HG03521 (cell line): ENCODE results near the gene NEMP2.

Experiments used
- ATAC-seq: cut with Tn5 transposase; IDR thresholded peaks from one replicate; pipeline ENCODE4 v1.9.1; 2021; ENCODE audit warnings: mild to moderate bottlenecking, moderate library complexity; ENCODE audit not compliant: unreplicated experiment

NEMP2 gene

DNA sequence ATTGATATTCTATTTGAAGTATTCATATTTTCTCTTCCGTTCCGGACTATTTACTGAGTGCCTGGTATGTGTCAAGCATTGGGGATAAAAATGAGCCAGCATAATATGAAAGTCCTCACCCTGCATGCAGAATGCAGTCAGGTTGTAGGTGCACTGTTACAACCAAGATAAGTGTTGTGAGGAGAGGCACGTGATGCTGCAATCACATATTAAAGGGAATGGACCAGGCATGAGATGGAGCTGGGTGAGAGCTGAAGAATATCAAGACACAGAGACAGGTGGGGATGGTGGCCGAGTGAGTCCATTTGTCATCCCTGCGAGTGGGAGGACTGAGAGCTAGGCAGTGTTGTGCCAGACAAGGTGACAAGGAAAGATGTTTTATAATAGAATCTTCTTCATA lies 74.0 kb downstream of the NEMP2 start:
- no peak for ATAC-seq

DNA sequence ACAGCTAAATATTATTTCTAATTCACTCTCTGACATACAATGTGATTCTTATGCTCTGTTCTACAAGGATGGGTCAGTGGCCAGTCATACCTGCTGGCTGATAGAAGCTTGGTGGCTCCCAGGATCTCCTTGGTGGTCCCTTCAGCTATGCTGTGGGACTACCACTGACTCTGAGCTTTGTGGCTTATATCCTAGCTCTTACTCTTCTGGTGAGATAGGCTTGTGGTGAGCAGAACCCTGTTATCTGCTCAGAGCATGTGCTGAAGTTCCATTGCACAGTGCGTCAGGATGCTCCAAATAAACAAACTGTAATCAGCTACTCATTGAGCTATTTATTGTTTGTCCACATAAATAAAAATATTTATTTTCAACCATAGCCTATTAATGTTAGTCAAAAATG lies 74.6 kb downstream of the NEMP2 start:
- no peak for ATAC-seq

DNA sequence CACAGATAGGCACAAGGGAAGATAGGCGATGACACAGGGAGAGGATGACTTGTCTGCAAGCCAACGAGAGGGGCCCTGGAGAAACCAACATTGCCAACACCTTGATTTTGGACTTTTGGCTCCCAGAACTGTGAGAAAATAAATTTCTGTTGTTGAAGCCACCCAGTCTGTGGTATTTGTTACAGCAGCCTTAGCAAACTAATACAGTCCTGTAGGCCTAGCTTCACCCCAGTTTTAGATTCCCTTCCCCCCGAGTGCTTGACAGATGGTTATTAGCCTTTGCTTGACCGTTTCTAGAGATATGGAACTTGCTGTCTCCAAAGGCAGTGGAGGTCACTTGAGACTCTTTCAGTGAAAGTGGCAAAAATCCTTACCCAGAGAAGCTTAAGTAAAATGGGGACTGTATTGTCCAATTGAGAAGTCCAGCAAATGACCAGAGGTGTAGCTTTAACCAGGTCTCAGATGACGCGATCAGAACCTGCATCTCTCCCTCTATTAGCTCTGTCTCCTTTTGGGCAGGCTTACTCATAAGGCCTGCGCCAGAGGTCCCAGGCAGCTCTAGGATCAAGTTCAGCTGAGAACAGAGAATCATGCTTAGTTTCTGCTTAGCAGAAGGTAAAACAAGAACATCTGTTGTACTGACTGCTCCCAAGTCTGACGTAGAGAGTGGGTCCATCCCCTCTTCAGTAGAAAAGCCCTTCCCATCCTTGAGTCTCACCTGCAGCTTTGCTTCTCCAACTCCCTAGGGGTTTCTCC lies 76.0 kb downstream of the NEMP2 start:
- no peak for ATAC-seq

DNA sequence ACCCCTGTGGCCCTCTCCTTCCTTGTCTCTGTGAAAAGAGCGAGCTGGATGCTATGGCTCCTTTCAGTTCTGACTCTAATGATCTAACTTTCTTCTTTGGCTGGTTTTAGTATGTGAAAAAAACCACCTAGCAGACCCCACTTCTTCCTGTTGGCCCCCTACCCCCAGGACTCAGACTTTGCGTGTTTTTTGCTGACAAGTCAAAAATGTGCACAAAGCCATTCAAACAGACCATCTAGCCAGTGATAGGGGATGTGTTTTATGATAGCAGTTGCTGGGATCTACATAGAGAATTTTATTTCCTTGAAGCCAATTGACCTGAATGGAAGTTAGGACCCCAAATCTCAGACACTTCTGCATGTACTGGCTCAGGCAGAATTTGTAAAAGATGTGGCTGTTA lies 77.3 kb downstream of the NEMP2 start:
- ATAC-seq: no peak

DNA sequence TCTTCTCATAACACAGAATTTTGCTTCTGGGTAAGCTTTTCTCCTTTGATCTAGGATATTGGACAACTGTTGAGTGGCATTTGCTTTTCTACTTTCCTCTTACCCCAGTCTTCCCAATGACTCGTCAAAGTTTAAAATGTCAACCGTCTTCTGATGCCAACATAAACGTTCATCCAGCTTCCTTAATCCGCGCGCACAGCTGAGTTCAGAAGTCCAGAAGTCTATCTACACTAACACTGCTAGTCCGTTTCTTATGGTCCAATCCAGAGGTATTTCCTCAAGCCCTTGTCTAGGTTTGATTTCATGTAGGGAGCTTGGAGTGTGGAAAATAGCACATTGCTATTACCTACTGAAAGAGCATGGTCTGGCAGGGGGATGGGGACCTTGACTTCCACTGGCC lies 77.7 kb downstream of the NEMP2 start:
- no peak for ATAC-seq

DNA sequence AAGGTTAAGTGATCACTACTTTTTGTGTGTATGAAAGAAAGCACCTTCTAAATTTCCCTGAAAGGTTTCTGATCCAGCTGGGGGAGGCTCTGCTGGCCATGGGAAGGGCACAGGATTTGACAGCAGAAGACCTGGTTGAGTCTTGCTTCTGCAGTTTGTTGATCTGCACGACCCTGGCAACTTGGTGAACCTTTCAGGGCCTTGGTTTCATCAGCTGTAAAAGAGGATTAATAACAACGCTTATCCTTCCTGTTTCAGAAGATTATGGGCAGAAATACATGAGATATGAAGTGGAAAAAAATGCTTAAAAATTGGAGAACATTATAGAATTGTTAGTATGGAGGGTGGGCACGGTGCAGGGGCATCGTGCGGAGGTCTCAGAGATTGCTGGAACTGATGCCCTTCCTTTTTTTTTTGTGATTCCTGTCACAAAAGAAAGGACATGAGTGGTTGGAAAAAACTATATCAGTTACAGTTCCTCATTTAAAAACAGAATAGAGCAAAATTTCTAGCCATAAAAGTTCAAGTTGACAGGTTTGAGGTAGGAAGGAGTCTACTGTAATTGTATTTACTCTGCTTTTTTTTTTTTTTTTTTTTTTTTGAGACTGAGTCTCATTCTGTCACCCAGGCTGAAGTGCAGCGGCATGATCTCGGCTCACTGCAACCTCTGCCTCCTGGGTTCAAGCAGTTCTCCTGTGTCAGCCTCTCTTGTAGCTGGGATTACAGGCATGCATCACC lies 79.0 kb downstream of the NEMP2 start:
- no peak for ATAC-seq

DNA sequence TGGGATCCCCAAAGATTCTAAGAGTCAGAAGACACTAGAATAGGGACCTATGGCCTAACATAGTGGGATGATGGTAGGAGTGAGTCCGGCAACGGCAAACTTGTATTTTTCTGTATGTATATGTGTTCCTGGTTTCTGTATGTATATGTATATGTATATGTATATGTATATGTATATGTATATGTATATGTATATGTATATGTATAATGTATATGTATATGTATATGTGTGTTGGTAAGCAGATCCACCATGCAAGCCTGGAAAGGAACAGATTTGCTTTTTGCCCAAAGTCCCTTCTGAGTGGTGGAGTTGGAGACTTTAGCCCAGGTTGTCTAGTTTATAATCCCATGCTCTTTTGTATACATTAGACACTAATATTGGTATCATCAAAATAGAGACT lies 79.7 kb downstream of the NEMP2 start:
- ATAC-seq: no peak
